Measurements from ENCODE around the gene IGF1R.

Gene IGF1R

GRCh38 chr15:98942431-98942830 lies 294.1 kb downstream of the IGF1R start:
- H3K4me1 ChIP-seq (ENCODE audit: control insufficient read depth, insufficient read depth, low read length), result no peaks in the 10 kb centered on the region
- no peaks in the 10 kb centered on the region for H3K27me3 ChIP-seq (ENCODE audit: control insufficient read depth, insufficient read depth, low read length)
- no peak overlapping the region for H3K27ac ChIP-seq (ENCODE audit: low read depth, low read length)
- H3K36me3 ChIP-seq (ENCODE audit: control insufficient read depth, insufficient read depth, low read length), result peaks cover 89% of the 10 kb centered on the region
- H3K9ac ChIP-seq (ENCODE audit: low read depth, low read length), result no peak overlapping the region
- no peaks in the 10 kb centered on the region for H3K9me3 ChIP-seq (ENCODE audit: control insufficient read depth, insufficient read depth, low read length)
- no peak overlapping the region for H3K4me3 ChIP-seq (ENCODE audit: low read depth, low read length)

- no peak overlapping the region for H3K9ac ChIP-seq (ENCODE audit: low read depth, low read length)
- H3K4me1 ChIP-seq (ENCODE audit: control insufficient read depth, insufficient read depth, low read length), result no peaks in the 10 kb centered on the region
- no peaks in the 10 kb centered on the region for H3K9me3 ChIP-seq (ENCODE audit: control insufficient read depth, insufficient read depth, low read length)
- no peak overlapping the region for H3K27ac ChIP-seq (ENCODE audit: low read depth, low read length)
- no peak overlapping the region for H3K4me3 ChIP-seq (ENCODE audit: low read depth, low read length)
- peaks cover 89% of the 10 kb centered on the region for H3K36me3 ChIP-seq (ENCODE audit: control insufficient read depth, insufficient read depth, low read length)
- H3K27me3 ChIP-seq (ENCODE audit: control insufficient read depth, insufficient read depth, low read length), result no peaks in the 10 kb centered on the region
These were observed 294.7 kb downstream of the IGF1R start for GRCh38 chr15:98943051-98943508.

GRCh38 chr15:98943601-98944151 lies 295.3 kb downstream of the IGF1R start:
- H3K27ac ChIP-seq (ENCODE audit: low read depth, low read length), result no peak overlapping the region
- H3K9me3 ChIP-seq (ENCODE audit: control insufficient read depth, insufficient read depth, low read length), result no peaks in the 10 kb centered on the region
- H3K4me3 ChIP-seq (ENCODE audit: low read depth, low read length), result no peak overlapping the region
- H3K4me1 ChIP-seq (ENCODE audit: control insufficient read depth, insufficient read depth, low read length), result no peaks in the 10 kb centered on the region
- H3K36me3 ChIP-seq (ENCODE audit: control insufficient read depth, insufficient read depth, low read length), result peaks cover 89% of the 10 kb centered on the region
- no peak overlapping the region for H3K9ac ChIP-seq (ENCODE audit: low read depth, low read length)
- H3K27me3 ChIP-seq (ENCODE audit: control insufficient read depth, insufficient read depth, low read length), result no peaks in the 10 kb centered on the region

GRCh38 chr15:98946301-98947255 lies 298.2 kb downstream of the IGF1R start:
- Histone ChIP-seq H3K36me3 (ENCODE audit: control insufficient read depth, insufficient read depth, low read length) (peaks cover 89% of the 10 kb centered on the region), H3K4me3 (ENCODE audit: low read depth, low read length) (no peak overlapping the region), H3K9ac (ENCODE audit: low read depth, low read length) (no peak overlapping the region), H3K9me3 (ENCODE audit: control insufficient read depth, insufficient read depth, low read length) (no peaks in the 10 kb centered on the region), H3K27me3 (ENCODE audit: control insufficient read depth, insufficient read depth, low read length) (no peaks in the 10 kb centered on the region), H3K27ac (ENCODE audit: low read depth, low read length) (no peak overlapping the region), H3K4me1 (ENCODE audit: control insufficient read depth, insufficient read depth, low read length) (no peaks in the 10 kb centered on the region)

GRCh38 chr15:98948456-98948855 lies 300.1 kb downstream of the IGF1R start:
- H3K27ac ChIP-seq (ENCODE audit: low read depth, low read length), result no peak overlapping the region
- no peaks in the 10 kb centered on the region for H3K9me3 ChIP-seq (ENCODE audit: control insufficient read depth, insufficient read depth, low read length)
- H3K4me3 ChIP-seq (ENCODE audit: low read depth, low read length), result no peak overlapping the region
- H3K36me3 ChIP-seq (ENCODE audit: control insufficient read depth, insufficient read depth, low read length), result peaks cover 89% of the 10 kb centered on the region
- H3K4me1 ChIP-seq (ENCODE audit: control insufficient read depth, insufficient read depth, low read length), result no peaks in the 10 kb centered on the region
- H3K27me3 ChIP-seq (ENCODE audit: control insufficient read depth, insufficient read depth, low read length), result no peaks in the 10 kb centered on the region
- H3K9ac ChIP-seq (ENCODE audit: low read depth, low read length), result no peak overlapping the region

GRCh38 chr15:98948941-98949340 lies 300.6 kb downstream of the IGF1R start:
- H3K27ac ChIP-seq (ENCODE audit: low read depth, low read length), result no peak overlapping the region
- H3K9ac ChIP-seq (ENCODE audit: low read depth, low read length), result no peak overlapping the region
- H3K9me3 ChIP-seq (ENCODE audit: control insufficient read depth, insufficient read depth, low read length), result no peaks in the 10 kb centered on the region
- no peak overlapping the region for H3K4me3 ChIP-seq (ENCODE audit: low read depth, low read length)
- no peaks in the 10 kb centered on the region for H3K27me3 ChIP-seq (ENCODE audit: control insufficient read depth, insufficient read depth, low read length)
- H3K4me1 ChIP-seq (ENCODE audit: control insufficient read depth, insufficient read depth, low read length), result no peaks in the 10 kb centered on the region
- H3K36me3 ChIP-seq (ENCODE audit: control insufficient read depth, insufficient read depth, low read length), result peaks cover 88% of the 10 kb centered on the region

- Histone ChIP-seq H3K4me1 (ENCODE audit: control insufficient read depth, insufficient read depth, low read length) (no peaks in the 10 kb centered on the region), H3K9me3 (ENCODE audit: control insufficient read depth, insufficient read depth, low read length) (no peaks in the 10 kb centered on the region), H3K9ac (ENCODE audit: low read depth, low read length) (no peak overlapping the region), H3K27me3 (ENCODE audit: control insufficient read depth, insufficient read depth, low read length) (no peaks in the 10 kb centered on the region), H3K27ac (ENCODE audit: low read depth, low read length) (no peak overlapping the region), H3K4me3 (ENCODE audit: low read depth, low read length) (no peak overlapping the region), H3K36me3 (ENCODE audit: control insufficient read depth, insufficient read depth, low read length) (peaks cover 88% of the 10 kb centered on the region)
These were observed 301.3 kb downstream of the IGF1R start for GRCh38 chr15:98949624-98950023.

- Histone ChIP-seq H3K9ac (ENCODE audit: low read depth, low read length) (no peak overlapping the region), H3K27ac (ENCODE audit: low read depth, low read length) (no peak overlapping the region), H3K4me3 (ENCODE audit: low read depth, low read length) (no peak overlapping the region), H3K4me1 (ENCODE audit: control insufficient read depth, insufficient read depth, low read length) (no peaks in the 10 kb centered on the region), H3K27me3 (ENCODE audit: control insufficient read depth, insufficient read depth, low read length) (no peaks in the 10 kb centered on the region), H3K9me3 (ENCODE audit: control insufficient read depth, insufficient read depth, low read length) (no peaks in the 10 kb centered on the region), H3K36me3 (ENCODE audit: control insufficient read depth, insufficient read depth, low read length) (peaks cover 88% of the 10 kb centered on the region)
These were observed 301.9 kb downstream of the IGF1R start for GRCh38 chr15:98950248-98950647.

GRCh38 chr15:98951004-98951403 lies 302.7 kb downstream of the IGF1R start:
- H3K4me3 ChIP-seq (ENCODE audit: low read depth, low read length), result no peak overlapping the region
- H3K4me1 ChIP-seq (ENCODE audit: control insufficient read depth, insufficient read depth, low read length), result no peaks in the 10 kb centered on the region
- H3K36me3 ChIP-seq (ENCODE audit: control insufficient read depth, insufficient read depth, low read length), result peaks cover 86% of the 10 kb centered on the region
- H3K27ac ChIP-seq (ENCODE audit: low read depth, low read length), result no peak overlapping the region
- H3K27me3 ChIP-seq (ENCODE audit: control insufficient read depth, insufficient read depth, low read length), result no peaks in the 10 kb centered on the region
- no peak overlapping the region for H3K9ac ChIP-seq (ENCODE audit: low read depth, low read length)
- no peaks in the 10 kb centered on the region for H3K9me3 ChIP-seq (ENCODE audit: control insufficient read depth, insufficient read depth, low read length)

- H3K9ac ChIP-seq (ENCODE audit: low read depth, low read length), result no peak overlapping the region
- no peaks in the 10 kb centered on the region for H3K9me3 ChIP-seq (ENCODE audit: control insufficient read depth, insufficient read depth, low read length)
- no peak overlapping the region for H3K27ac ChIP-seq (ENCODE audit: low read depth, low read length)
- H3K4me1 ChIP-seq (ENCODE audit: control insufficient read depth, insufficient read depth, low read length), result no peaks in the 10 kb centered on the region
- H3K36me3 ChIP-seq (ENCODE audit: control insufficient read depth, insufficient read depth, low read length), result peaks cover 88% of the 10 kb centered on the region
- H3K4me3 ChIP-seq (ENCODE audit: low read depth, low read length), result no peak overlapping the region
- H3K27me3 ChIP-seq (ENCODE audit: control insufficient read depth, insufficient read depth, low read length), result no peaks in the 10 kb centered on the region
These were observed 303.4 kb downstream of the IGF1R start for GRCh38 chr15:98951493-98952320.
